K562 (cell line): ENCODE data around the gene TRIM34. TPM values are rescaled to one million over a fixed set of nuclear protein-coding genes. Genes with fewer than 3 reads are reported as not detected.

Experiments used
- E4F1 ChIP-seq: fragments of 250-450 bp; sonication (Bioruptor Pico); IDR thresholded peaks from 2 replicates; pipeline ENCODE4 v1.5.0; 2021; ENCODE audit warnings: mild to moderate bottlenecking, borderline replicate concordance
- KLF6 ChIP-seq: fragments of 250-450 bp; sonication (Bioruptor Pico); IDR thresholded peaks from 2 replicates; pipeline ENCODE4 v1.4.0; 2020; ENCODE audit warnings: mild to moderate bottlenecking, moderate library complexity, borderline replicate concordance
- MEF2D ChIP-seq: conservative IDR thresholded peaks from 2 replicates; pipeline ENCODE4 v1.6.1; 2016; ENCODE audit warnings: low read depth, missing genetic modification characterization, missing compliant biosample characterization
- MEIS2 ChIP-seq: fragments of 450-650 bp; IDR thresholded peaks from 2 replicates; pipeline ENCODE4 v1.6.1; 2014; ENCODE audit warnings: mild to moderate bottlenecking; ENCODE audit not compliant: partially characterized antibody
- NBN ChIP-seq: fragments of 450-650 bp; IDR thresholded peaks from 2 replicates; pipeline ENCODE4 v1.6.1; 2016; ENCODE audit warnings: low read depth, mild to moderate bottlenecking
- NR0B1 ChIP-seq: fragments of 450-650 bp; IDR thresholded peaks from one replicate; pipeline ENCODE4 v1.6.1; 2018; ENCODE audit warnings: mild to moderate bottlenecking, moderate library complexity; ENCODE audit not compliant: partially characterized antibody
- PHF8 ChIP-seq: fragments of 200-600 bp; sonication (generic); IDR thresholded peaks from 2 replicates; pipeline ENCODE4 v1.6.1; 2012; ENCODE audit warnings: mixed run types, mild to moderate bottlenecking, inconsistent platforms, low read length, moderate library complexity, borderline replicate concordance
- STAT5B ChIP-seq: fragments of 250-450 bp; sonication (Bioruptor Pico); IDR thresholded peaks from 2 replicates; pipeline ENCODE4 v1.8.0; 2021; ENCODE audit warnings: mild to moderate bottlenecking, inconsistent platforms
- TAF1 ChIP-seq: IDR thresholded peaks from 2 replicates; pipeline ENCODE4 v1.6.1; 2011; ENCODE audit warnings: mild to moderate bottlenecking, low read length, moderate library complexity; ENCODE audit not compliant: insufficient read depth, control insufficient read depth, severe bottlenecking; ENCODE audit errors: extremely low read depth
- TRIM28 ChIP-seq: fragments of 450-650 bp; IDR thresholded peaks from 2 replicates; pipeline ENCODE4 v1.6.1; 2017
- YY1 ChIP-seq, 3 experiments: IDR thresholded peaks; 2 replicates each; pipeline ENCODE4 v1.6.1; 2011; ENCODE audit warnings: low read length in 2 of 3, mild to moderate bottlenecking in 2 of 3, moderate library complexity in 2 of 3, borderline replicate concordance in 1 of 3, control low read depth in 1 of 3, low read depth in 1 of 3; ENCODE audit not compliant: insufficient read depth in 3 of 3, insufficient replicate concordance in 2 of 3, control insufficient read depth in 1 of 3, insufficient read length in 1 of 3; ENCODE audit errors: extremely low read depth in 1 of 3
- ZEB2 ChIP-seq: fragments of 450-650 bp; IDR thresholded peaks from 2 replicates; pipeline ENCODE4 v1.6.1; 2016
- ZFP30 ChIP-seq: fragments of 250-450 bp; sonication (Bioruptor Pico); IDR thresholded peaks from 2 replicates; pipeline ENCODE4 v1.8.0; 2022; ENCODE audit warnings: moderate library complexity, mild to moderate bottlenecking, inconsistent platforms, borderline replicate concordance
- ZNF3 ChIP-seq: fragments of 250-450 bp; sonication (Bioruptor Pico); IDR thresholded peaks from 2 replicates; pipeline ENCODE4 v1.5.0; 2021; ENCODE audit warnings: mild to moderate bottlenecking, moderate library complexity
- ZNF507 ChIP-seq: conservative IDR thresholded peaks from 2 replicates; pipeline ENCODE4 v1.6.1; 2017; ENCODE audit warnings: missing genetic modification characterization, missing compliant biosample characterization
- ZNF668 ChIP-seq: fragments of 250-450 bp; sonication (Bioruptor Pico); IDR thresholded peaks from 2 replicates; pipeline ENCODE4 v1.8.0; 2022; ENCODE audit warnings: mild to moderate bottlenecking, inconsistent platforms
- polyA plus RNA-seq, 8 experiments: library from polyadenylated mRNA; depleted of rRNA in 4 of 8; stranded (reverse) in 5 of 8; unstranded in 3 of 8; fragments of >200 nt; fragmentation: Nextera tagmentation in 2 of 8; fragmentation: Illumina TruSeq in 1 of 8; extraction: Ambion mirVana in 2 of 8; extraction: Trizol in 1 of 8; gene quantifications; 2 replicates each; pipeline versions ENCODE4 v1.2.1 to v1.2.3, GENCODE V29; 2011 to 2014; ENCODE audit warnings: inconsistent platforms in 1 of 8, missing spikeins in 1 of 8
- total RNA-seq, 7 experiments: library from RNA; depleted of rRNA in 6 of 7; stranded (reverse); fragments of >200 nt in 6 of 7; fragmentation: Illumina TruSeq in 2 of 7; extraction: Trizol in 2 of 7; gene quantifications; 2 replicates each; pipeline versions ENCODE4 v1.2.1 to v1.2.3, GENCODE V29; 2011 to 2021; ENCODE audit warnings: low replicate concordance in 1 of 7
- TF ChIP-seq, protein P1 (sequence below): IDR thresholded peaks from 2 replicates; pipeline ENCODE4 v1.6.1; 2011; ENCODE audit warnings: borderline replicate concordance, low read depth, mild to moderate bottlenecking, moderate library complexity, low read length; ENCODE audit not compliant: insufficient read depth, poor library complexity, severe bottlenecking
- TF ChIP-seq, protein P2 (sequence below): sonication (generic); formaldehyde crosslinking; IDR thresholded peaks from 2 replicates; pipeline ENCODE4 v1.8.0; 2022; ENCODE audit warnings: mild to moderate bottlenecking, missing genetic modification reagents
- TF ChIP-seq, protein P3 (sequence below): fragments of 250-450 bp; sonication (Bioruptor Pico); IDR thresholded peaks from 2 replicates; pipeline ENCODE4 v1.9.0; 2021; ENCODE audit warnings: mild to moderate bottlenecking

The TRIM34 gene
- total and polyA plus RNA-seq, 9 of the 15 experiments (the other 6 are each of a cell fraction or from before 2014, with no cell fraction given): 0.31 to 2.9 (median 1.3) TPM

GRCh38 chr11:5684646-5685362 lies 60.0 kb downstream of the TRIM34 start, which contains the start of gene TRIM5 (continued):
- TF ChIP-seq E4F1 (CRISPR knock-in tag) (no peak), ZNF3 (CRISPR knock-in tag) (no peak), TRIM28 (peak; percentile 78), ZFP30 (CRISPR knock-in tag) (no peak), MEF2D (tag) (no peak), TAF1 (no peak), STAT5B (no peak), NR0B1 (no peak), ZEB2 (peak; percentile 66; the same call in 1 of the 2 replicates), PHF8 (peak; percentile 71; the same call in 1 of the 2 replicates), ZNF507 (tag) (no peak), KLF6 (0 out of 2 replicates have a peak, but pooled peaks have one; percentile 33), MEIS2 (no peak), YY1 (IDR thresholded peaks at IDR 0.05; ENCODE audit: borderline replicate concordance in 1 of 3, control insufficient read depth in 1 of 3, extremely low read depth in 1 of 3, insufficient read depth in 3 of 3, insufficient read length in 1 of 3, insufficient replicate concordance in 2 of 3, low read depth in 1 of 3, low read length in 2 of 3) (peak in 1 of 3 experiments; percentile 30), NBN (peak; percentile 83; the same call in 1 of the 2 replicates), ZNF668 (CRISPR knock-in tag) (no peak)
- TF ChIP-seq, protein P1, sequence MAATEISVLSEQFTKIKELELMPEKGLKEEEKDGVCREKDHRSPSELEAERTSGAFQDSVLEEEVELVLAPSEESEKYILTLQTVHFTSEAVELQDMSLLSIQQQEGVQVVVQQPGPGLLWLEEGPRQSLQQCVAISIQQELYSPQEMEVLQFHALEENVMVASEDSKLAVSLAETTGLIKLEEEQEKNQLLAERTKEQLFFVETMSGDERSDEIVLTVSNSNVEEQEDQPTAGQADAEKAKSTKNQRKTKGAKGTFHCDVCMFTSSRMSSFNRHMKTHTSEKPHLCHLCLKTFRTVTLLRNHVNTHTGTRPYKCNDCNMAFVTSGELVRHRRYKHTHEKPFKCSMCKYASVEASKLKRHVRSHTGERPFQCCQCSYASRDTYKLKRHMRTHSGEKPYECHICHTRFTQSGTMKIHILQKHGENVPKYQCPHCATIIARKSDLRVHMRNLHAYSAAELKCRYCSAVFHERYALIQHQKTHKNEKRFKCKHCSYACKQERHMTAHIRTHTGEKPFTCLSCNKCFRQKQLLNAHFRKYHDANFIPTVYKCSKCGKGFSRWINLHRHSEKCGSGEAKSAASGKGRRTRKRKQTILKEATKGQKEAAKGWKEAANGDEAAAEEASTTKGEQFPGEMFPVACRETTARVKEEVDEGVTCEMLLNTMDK: peak; percentile 75
- TF ChIP-seq, protein P2, sequence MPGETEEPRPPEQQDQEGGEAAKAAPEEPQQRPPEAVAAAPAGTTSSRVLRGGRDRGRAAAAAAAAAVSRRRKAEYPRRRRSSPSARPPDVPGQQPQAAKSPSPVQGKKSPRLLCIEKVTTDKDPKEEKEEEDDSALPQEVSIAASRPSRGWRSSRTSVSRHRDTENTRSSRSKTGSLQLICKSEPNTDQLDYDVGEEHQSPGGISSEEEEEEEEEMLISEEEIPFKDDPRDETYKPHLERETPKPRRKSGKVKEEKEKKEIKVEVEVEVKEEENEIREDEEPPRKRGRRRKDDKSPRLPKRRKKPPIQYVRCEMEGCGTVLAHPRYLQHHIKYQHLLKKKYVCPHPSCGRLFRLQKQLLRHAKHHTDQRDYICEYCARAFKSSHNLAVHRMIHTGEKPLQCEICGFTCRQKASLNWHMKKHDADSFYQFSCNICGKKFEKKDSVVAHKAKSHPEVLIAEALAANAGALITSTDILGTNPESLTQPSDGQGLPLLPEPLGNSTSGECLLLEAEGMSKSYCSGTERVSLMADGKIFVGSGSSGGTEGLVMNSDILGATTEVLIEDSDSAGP: no peak
- TF ChIP-seq, protein P3, sequence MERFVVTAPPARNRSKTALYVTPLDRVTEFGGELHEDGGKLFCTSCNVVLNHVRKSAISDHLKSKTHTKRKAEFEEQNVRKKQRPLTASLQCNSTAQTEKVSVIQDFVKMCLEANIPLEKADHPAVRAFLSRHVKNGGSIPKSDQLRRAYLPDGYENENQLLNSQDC (CRISPR knock-in tag): no peak
